Prostate gland (tissue), 2 donors: Measurements from ENCODE around the gene ZNF277. TPM values are rescaled to one million over a fixed set of nuclear protein-coding genes. Genes with fewer than 3 reads are reported as not detected.

ENCODE experiments used
- DNase-seq: peaks from one replicate; pipeline ENCODE4 v3.0.0-alpha.2; 2019; ENCODE audit warnings: low spot score
- H3K27ac ChIP-seq, 2 donors: fragments of 200-600 bp; sonication (generic); 2 replicates each; pipeline ENCODE4 v1.5.1; 2017 to 2019
- H3K27me3 ChIP-seq: fragments of 200-600 bp; sonication (generic); replicated peaks from 2 replicates; pipeline ENCODE4 v1.5.1; 2019; ENCODE audit not compliant: insufficient read depth
- H3K36me3 ChIP-seq, 2 donors: fragments of 200-600 bp; sonication (generic); 1 replicate in 1 of 2; 2 replicates in 1 of 2; pipeline versions ENCODE4 v1.5.1 to v1.8.1; 2017 to 2019
- H3K4me1 ChIP-seq: fragments of 200-600 bp; sonication (generic); replicated peaks from 2 replicates; pipeline ENCODE4 v1.5.1; 2019
- H3K4me3 ChIP-seq, 2 donors: fragments of 200-600 bp; sonication (generic); 2 replicates each; pipeline ENCODE4 v1.5.1; 2017 to 2019
- H3K9me3 ChIP-seq: fragments of 200-600 bp; sonication (generic); 2 replicates; pipeline ENCODE4 v1.5.1; 2017
- POLR2A ChIP-seq: fragments of 450-650 bp; IDR thresholded peaks from one replicate; pipeline ENCODE4 v1.6.1; 2016; ENCODE audit warnings: antibody characterized with exemption, mild to moderate bottlenecking
- POLR2AphosphoS5 ChIP-seq: sonication (generic); formaldehyde crosslinking; IDR thresholded peaks from one replicate; pipeline ENCODE4 v1.6.1; 2017; ENCODE audit warnings: antibody characterized with exemption
- WGBS: methylation state at CpG from one replicate; pipeline ENCODE4 v1.1.5; 2018; 5-methylcytosine and 5-hydroxymethylcytosine counted together
- intact Hi-C: fragments of 100-400 bp; cut with DNase I; formaldehyde crosslinking; loops from one replicate; pipeline ENCODE4 v1.14.2; 2022
- total RNA-seq, 2 donors: library from RNA; depleted of rRNA; stranded (reverse); fragments of >200 nt; gene quantifications; one replicate each; pipeline ENCODE4 v1.1.0, GENCODE V29; 2016
- TF ChIP-seq, protein P1 (sequence below), 4 experiments: fragments of 200-600 bp in 2 of 4; fragments of 450-650 bp in 2 of 4; sonication (generic) in 2 of 4; IDR thresholded peaks; 1 replicate in 3 of 4; 2 replicates in 1 of 4; pipeline ENCODE4 v1.5.1; 2016 to 2019; ENCODE audit warnings: antibody characterized with exemption in 4 of 4, mild to moderate bottlenecking in 2 of 4, moderate library complexity in 2 of 4

Gene ZNF277
- total RNA-seq, 2 donors from 2014 or later = 23.0 to 33.1 TPM

- Histone ChIP-seq H3K36me3 (no peaks in the 10 kb centered on the region), H3K4me3 (no peak overlapping the region), H3K4me1 (no peaks in the 10 kb centered on the region), H3K27ac (no peak overlapping the region), H3K9me3 (no peaks in the 10 kb centered on the region), H3K27me3 (no peaks in the 10 kb centered on the region)
- no peak for TF ChIP-seq POLR2A
- TF ChIP-seq, protein P1, sequence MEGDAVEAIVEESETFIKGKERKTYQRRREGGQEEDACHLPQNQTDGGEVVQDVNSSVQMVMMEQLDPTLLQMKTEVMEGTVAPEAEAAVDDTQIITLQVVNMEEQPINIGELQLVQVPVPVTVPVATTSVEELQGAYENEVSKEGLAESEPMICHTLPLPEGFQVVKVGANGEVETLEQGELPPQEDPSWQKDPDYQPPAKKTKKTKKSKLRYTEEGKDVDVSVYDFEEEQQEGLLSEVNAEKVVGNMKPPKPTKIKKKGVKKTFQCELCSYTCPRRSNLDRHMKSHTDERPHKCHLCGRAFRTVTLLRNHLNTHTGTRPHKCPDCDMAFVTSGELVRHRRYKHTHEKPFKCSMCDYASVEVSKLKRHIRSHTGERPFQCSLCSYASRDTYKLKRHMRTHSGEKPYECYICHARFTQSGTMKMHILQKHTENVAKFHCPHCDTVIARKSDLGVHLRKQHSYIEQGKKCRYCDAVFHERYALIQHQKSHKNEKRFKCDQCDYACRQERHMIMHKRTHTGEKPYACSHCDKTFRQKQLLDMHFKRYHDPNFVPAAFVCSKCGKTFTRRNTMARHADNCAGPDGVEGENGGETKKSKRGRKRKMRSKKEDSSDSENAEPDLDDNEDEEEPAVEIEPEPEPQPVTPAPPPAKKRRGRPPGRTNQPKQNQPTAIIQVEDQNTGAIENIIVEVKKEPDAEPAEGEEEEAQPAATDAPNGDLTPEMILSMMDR (IDR thresholded peaks at IDR 0.05) = no peak
- TF ChIP-seq POLR2AphosphoS5 = no peak
- intact Hi-C loops = no loop called here
- DNase-seq = no peak
- 96% methylated on average over 1 of the region's 1 CpG for WGBS
Measured at GRCh38 chr7:112213735-112214134, 7.2 kb downstream of the ZNF277 start.

DNA sequence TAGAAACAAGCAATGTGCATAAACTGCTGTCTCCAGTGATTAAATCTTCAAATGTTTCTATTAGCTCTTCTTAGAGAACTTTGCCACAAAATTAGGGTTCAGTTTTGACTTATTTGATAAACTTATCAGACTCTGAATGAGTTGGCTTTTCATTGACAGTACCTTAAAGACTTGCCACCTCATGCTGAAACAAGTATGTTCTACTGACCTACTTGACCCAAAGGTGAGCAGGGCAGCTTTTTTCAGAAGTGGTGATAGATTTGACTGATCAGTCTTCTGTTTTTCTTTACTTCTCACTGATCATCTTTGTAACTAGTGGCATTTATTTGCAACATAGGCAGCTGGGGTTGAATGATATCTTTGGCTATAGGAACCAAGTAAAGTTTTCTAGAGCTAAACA is 7.8 kb downstream of the ZNF277 start:
- Histone ChIP-seq H3K4me3 (no peak overlapping the region), H3K27me3 (no peaks in the 10 kb centered on the region), H3K9me3 (no peaks in the 10 kb centered on the region), H3K4me1 (no peaks in the 10 kb centered on the region), H3K27ac (no peak overlapping the region), H3K36me3 (no peaks in the 10 kb centered on the region)
- intact Hi-C loops = no loop called here
- no peak for TF ChIP-seq POLR2A
- no peak for TF ChIP-seq POLR2AphosphoS5
- TF ChIP-seq, protein P1 (IDR thresholded peaks at IDR 0.05) = no peak
- DNase-seq = no peak

DNA sequence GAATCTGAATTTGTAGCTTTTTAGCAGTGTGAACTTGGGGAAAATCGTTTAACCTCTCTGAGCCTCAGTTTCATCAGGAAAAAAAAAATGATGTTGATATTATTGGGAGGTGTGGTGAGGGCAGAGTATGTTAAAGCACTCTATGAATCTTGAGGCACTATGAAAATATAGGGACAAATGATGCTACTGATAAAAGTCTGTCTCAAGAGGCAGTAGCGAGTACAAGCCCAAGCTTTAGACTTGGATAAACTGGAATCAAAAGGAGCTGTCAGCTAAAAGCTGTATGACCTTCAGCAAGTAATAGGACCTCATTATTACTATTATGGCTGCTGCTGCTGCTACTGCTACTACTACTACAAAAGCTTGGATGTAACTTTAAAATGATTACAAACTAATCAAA is 8.4 kb downstream of the ZNF277 start:
- Histone ChIP-seq H3K27ac (no peak overlapping the region), H3K4me1 (no peaks in the 10 kb centered on the region), H3K36me3 (no peaks in the 10 kb centered on the region), H3K4me3 (no peak overlapping the region), H3K9me3 (no peaks in the 10 kb centered on the region), H3K27me3 (no peaks in the 10 kb centered on the region)
- intact Hi-C loops = no loop called here
- TF ChIP-seq POLR2A (no peak), POLR2AphosphoS5 (no peak)
- TF ChIP-seq, protein P1 (IDR thresholded peaks at IDR 0.05) = no peak
- WGBS = 86% methylated on average over 2 of the region's 2 CpGs
- no peak for DNase-seq

- intact Hi-C loops = no loop called here
- Histone ChIP-seq H3K9me3 (no peaks in the 10 kb centered on the region), H3K4me3 (no peak overlapping the region), H3K27ac (no peak overlapping the region), H3K4me1 (no peaks in the 10 kb centered on the region), H3K36me3 (no peaks in the 10 kb centered on the region), H3K27me3 (no peaks in the 10 kb centered on the region)
- DNase-seq = no peak
- 64% methylated on average over 4 of the region's 4 CpGs for WGBS
- TF ChIP-seq POLR2A (no peak), POLR2AphosphoS5 (no peak)
- TF ChIP-seq, protein P1 (IDR thresholded peaks at IDR 0.05) = no peak
Measured at GRCh38 chr7:112215787-112216186, 9.3 kb downstream of the ZNF277 start.

DNA sequence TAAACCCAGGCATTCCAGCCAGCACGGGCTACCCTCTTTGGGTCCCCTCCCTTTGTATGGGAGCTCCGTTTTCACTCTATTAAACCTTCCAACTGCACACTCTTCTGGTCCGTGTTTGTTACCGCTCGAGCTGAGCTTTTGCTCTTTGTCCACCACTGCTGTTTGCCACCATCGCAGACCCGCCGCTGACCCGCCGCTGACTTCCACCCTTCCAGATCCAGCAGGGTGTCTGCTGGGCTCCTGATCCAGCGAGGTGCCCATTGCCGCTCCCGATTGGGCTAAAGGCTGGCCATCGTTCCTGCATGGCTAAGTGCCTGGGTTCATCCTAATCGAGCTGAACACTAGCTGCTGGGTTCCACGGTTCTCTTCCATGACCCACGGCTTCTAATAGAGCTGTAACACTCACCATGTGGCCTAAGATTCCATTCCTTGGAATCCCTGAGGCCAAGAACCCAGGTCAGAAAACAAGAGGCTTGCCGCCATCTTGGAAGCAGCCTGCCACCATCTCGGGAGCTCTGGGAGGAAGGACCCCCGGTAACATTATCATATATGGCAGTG is 14.5 kb downstream of the ZNF277 start:
- 92% methylated on average over 20 of the region's 20 CpGs for WGBS
- Histone ChIP-seq H3K4me3 (no peak overlapping the region), H3K9me3 (no peaks in the 10 kb centered on the region), H3K4me1 (no peaks in the 10 kb centered on the region), H3K27me3 (no peaks in the 10 kb centered on the region), H3K27ac (no peak overlapping the region), H3K36me3 (no peaks in the 10 kb centered on the region)
- intact Hi-C loops = no loop called here
- DNase-seq = no peak
- TF ChIP-seq POLR2A (no peak), POLR2AphosphoS5 (no peak)
- TF ChIP-seq, protein P1 (IDR thresholded peaks at IDR 0.05) = no peak
